GM18858 (cell line): Measurements from ENCODE around the gene NUDT6.
"Not testable (repeated sequence)": the region's sequence is repeated elsewhere in the genome, so short reads cannot be mapped to it uniquely, and the experiment has no call there.

Experiments
- ATAC-seq: cut with Tn5 transposase; IDR thresholded peaks from one replicate; pipeline ENCODE4 v1.9.1; 2021; ENCODE audit not compliant: unreplicated experiment

Gene NUDT6

DNA sequence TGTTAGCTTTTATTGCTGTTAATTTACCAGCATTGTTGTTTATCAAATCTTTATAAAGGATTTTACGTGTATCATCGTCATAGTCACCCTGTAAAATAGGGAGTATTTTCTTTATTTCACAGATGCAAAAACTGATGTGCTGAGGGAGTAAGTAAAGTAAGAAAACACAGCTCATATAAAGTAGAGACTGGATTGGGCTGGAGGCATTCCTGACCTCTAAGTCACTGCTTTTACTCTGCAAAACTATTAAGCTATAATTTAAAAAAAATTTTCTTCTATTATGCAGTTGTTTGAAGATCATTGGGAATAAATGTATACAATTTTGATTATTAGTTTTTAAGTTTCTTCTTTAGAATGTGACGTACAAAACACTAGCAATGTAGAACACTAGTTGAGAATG, 45.9 kb downstream of the NUDT6 start:
- no peak for ATAC-seq

DNA sequence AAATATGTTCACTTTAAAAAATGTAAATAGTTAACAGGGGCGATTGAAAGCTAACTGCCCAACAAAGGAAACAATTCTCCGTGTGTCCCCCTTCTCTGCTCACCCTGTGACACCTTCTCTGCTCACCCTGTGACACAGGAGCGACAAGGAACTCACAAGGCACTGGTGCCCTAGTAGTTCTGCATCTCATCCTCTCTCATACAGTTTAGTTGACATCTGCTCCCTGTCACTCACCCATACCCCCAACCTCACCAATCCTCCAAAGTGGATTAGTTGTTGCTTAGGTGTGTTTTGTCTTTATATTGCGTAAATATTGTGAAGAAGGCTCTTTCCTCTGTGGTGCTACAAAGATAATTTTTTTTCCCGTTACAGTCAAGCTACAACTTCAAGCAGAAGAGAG, 46.4 kb downstream of the NUDT6 start:
- ATAC-seq, result no peak

DNA sequence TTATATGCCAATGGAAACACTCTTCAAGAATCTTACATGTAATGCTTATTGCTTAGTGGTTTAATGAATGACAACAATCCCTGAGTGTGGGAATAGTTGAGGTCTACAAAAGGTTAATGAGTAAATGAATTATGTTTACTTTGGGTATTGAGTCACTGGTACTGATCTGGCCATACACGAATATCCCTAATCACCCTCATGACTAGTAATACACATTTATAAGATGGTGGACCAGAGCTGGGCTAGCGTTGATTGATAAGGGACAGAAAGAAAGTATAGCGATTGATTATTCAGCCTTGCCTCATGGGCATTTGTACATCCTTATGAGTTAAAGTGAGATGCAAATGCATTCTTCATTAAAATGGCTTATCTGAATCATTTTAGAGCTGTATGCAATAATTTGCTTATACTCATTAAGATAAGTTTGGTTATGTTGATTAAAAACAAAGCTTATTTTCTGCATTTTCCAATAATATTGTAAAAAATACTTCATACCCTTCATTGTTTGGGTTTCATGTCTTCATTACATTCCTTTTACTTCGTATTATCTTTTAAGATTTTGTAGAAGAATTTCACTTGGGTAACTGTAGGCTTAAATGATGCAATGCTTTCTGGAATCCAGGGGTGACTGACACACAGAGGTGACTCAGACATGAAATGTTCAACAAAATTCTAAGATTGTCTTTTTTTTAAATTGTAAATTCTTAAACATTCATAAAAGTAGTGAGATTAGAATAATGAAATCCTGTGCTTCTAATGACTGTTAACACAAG, 48.4 kb downstream of the NUDT6 start:
- no peak for ATAC-seq

DNA sequence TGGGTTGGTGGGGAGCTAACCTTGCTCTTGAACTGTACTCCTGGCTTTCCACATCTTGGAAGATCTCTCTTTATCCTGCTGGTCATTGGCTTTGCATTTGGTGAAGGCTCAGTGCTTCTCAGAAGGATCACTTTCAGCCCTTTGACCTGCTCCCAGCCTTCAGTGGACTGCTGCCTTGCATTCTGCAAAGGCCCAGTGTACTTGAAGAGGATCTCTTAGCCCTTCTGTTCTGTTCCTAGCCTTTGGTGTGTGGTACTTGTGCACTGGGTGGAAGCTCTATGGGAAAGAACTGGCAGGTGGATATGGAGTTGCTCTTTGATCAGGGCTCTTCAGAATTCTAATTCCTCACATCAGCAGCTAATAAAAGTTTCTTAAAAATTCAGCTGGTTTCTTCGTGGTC, 49.3 kb downstream of the NUDT6 start:
- ATAC-seq, result no peak

DNA sequence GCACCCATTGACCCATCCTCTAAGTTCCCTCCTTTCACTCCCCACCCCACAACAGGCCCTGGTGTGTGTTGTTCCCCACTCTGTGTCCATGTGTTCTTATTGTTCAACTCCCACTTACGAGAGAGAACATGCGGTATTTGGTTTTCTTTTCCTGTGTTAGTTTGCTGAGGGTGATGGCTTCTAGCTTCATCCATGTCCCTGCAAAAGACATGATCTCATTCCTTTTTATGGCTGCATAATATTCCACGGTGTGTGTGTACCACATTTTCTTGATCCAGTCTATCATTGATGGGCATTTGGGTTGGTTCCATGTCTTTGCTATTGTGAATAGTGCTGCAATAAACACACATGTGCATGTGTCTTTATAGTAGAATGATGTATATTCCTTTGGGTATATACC, 54.2 kb downstream of the NUDT6 start:
- not testable (repeated sequence) for ATAC-seq

DNA sequence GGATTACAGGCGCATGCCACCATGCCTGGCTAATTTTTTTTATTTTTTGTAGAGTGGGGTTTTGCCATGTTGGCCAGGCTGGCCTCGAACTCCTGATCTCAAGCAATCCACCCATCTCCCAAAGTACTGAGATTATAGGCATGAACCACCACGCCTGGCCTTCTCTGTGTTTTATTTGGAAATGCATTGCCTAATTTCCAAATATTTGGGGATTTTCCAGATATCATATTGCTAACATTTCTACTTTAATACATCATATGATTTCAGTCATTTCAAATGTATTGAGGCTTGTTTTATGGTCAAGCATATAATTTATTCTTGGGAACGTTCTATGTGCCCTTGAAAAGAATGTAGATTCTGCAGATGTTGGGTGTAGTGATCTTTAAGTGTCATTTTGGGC, 57.0 kb downstream of the NUDT6 start:
- ATAC-seq, result no peak

DNA sequence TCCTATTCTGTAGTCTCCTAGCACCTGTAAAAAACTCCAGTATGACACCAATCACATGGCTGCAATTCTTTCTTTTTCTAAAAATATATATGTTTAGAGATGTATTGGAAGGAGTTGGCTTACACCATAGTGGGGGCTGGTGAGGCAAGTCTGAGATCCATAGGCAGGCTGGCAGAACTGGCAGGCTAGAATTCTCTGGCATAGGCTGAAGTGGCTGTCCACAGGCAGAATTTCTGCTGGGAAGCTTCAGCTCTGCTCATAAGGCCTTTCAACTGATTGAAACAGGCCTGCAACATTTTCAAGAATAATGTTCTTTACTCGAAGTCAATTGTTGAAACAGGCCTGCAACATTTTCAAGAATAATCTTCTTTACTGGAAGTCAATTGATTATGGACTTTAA, 58.8 kb downstream of the NUDT6 start:
- no peak for ATAC-seq

DNA sequence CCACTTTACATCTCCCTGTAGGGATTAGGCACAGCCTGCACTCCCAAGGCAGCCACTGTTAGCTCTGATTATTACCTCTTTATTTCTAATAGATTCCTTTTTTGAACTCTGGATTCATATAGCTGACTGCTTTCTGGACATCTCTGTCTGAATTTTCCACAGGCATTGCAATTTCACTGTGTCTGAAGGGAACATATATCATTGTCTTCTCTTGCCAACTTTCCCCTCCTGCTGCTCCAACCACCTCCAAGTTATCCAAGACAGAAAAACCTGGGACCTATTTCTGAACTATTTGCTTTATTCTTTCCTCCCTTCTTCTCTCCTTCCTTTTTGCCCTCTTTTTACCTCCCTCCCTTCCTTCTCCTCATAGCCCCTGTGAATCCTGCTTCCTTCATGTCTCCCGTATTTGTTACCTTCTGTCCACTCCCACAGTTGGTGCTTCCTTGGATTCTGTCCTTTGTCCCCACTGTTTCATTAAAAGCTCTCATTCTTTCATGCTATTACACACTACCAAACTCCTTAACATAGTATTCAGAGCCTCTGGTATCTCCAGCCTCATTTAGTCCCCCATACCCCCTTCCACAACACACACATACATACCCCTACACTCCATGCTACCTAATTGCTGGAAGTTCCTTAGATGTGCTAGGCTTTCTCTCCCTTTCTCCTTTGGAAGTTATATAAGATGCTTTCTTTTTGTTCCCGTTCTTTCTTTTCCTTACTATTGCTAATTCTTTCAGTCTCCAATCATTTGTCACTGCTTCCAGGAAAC, 61.0 kb downstream of the NUDT6 start:
- ATAC-seq, result no peak

DNA sequence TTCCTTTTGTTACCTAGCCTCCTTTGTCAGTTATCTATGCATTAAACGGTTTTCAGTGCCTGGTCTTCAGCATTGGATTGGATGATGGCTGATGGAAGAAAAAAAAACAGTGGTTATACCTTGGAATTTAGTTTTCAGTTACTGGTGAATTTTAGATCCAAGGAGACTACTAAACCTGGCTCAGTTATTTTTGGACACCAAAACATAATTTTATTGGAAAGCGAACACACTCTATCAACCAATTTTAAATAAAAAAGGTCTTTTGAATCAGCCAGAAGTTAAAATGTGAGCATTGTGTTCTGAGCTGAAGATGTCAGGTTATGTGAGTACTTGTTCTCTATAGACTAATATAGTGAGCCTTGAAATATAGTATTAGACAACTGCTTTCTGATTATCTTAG, 63.7 kb downstream of the NUDT6 start:
- ATAC-seq, result no peak

DNA sequence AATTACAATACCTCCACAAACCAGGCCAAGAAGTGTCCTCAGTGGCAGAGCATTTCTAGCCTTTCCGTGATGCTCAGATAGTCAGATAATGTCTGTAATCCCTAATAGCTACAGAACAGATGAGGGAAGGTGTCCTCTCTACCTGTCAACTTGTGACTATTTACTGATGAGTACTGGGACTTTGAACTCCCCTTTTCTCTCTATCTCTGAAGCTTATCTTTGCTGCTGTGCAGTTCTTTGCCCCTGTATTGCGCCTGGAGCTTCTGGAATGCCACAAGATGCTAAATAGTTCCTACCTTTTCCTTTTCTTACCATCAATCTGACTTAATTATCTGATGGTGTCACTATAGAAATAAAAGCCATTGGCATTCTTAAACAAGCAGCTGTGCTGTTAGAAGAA, 65.2 kb downstream of the NUDT6 start:
- ATAC-seq, result no peak

DNA sequence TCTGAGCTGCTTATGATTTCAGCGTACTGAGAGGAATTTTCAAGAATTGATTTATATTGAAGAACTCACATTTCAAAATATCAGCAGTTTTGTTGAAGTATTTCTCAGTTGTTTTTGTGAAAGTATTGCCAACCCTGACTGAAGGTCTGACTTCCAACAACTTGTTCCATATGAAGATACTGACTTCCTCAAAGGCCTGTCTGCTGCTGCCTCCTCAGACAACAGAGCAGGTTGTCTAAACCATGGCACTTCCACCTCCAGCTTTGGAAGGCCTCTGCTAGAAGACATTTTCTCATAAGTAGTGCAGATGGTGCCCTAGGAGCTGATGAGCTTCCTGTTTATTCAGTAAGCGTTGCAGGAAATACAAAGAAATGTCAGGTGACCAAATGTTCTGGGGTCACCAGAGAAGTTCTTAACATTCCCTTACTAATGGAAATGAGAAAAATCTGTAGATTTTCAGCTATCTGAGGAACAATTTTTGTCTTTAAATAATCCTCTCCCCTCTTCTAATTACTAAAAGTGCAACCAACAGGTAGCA, 67.0 kb downstream of the NUDT6 start:
- no peak for ATAC-seq

DNA sequence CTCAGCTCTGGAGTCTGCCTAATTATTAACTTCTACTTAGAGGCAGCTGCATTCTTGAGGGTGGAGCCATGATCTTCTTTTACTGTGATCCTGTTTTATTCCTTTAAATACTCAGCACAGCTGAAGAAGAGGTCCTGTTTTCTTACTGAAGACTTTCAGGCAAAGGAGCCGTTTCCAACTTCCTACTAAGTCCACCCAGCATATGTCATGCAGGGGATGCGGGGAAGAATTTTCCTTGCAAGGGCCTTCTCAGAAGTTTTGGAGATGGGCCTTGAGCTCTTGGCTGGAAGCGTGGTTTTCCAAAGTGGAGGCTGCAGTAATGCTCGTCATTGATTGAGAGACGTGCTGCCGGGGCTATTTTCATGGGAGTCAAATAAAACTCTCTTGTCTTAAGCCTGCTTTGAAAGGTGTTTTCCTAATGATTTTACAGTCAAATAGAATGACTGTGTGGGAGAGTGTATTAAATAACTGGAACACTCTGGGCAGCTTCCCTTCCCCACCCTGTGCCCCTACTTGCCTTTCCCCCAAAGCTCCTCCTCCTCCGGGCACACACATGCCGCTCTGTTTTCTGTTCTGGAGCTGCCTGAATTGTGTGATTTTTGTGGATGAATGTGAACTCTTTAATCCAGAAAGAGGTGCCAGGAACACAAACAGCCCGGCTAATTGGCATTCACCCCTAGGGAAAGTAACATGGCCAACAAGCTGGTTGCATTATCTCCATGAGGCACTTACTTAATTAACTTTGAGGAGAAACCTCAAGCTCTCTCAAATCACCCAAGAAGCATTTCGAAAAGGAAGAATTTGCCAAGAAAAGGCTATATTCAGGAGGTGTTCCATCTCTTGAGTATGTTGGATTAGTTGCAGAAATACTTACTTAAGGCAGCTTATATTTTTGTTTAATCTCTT, 67.7 kb downstream of the NUDT6 start:
- ATAC-seq, result no peak

DNA sequence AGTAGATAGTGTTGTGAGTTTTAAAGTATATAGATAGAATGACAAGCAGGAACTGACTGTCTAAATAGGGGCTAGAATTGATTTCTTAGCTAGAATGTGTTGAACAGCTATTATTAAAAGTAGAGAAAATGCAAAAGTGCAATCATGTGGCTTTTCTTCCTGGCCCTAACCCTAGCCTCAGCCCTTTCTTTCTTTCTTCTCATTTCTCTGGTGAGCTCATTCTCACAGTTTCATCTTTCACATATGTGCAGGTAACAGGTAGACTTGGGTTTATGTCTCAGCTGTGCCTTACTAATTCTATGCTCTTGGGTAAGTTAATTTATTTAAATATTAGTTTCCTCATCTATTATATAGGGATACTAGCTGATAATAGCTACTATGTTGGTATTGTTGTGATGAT, 70.8 kb downstream of the NUDT6 start:
- no peak for ATAC-seq

DNA sequence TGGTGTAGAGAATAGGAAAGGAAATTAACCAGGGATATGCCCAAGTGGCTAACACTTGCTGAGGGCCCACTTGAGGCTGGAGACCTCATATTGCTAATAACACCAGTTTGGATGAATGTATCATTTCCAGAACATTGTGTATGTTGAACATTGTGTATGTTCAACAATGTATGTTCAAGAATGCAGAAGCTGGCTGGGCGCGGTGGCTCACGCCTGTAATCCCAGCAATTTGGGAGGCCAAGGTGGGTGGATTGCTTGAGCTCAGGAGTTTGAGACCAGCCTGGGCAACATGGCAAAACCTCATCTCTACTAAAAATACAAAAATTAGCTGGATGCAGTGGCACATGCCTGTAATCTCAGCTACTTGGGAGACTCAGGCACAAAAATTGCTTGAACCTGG, 72.6 kb downstream of the NUDT6 start:
- not testable (repeated sequence) for ATAC-seq

DNA sequence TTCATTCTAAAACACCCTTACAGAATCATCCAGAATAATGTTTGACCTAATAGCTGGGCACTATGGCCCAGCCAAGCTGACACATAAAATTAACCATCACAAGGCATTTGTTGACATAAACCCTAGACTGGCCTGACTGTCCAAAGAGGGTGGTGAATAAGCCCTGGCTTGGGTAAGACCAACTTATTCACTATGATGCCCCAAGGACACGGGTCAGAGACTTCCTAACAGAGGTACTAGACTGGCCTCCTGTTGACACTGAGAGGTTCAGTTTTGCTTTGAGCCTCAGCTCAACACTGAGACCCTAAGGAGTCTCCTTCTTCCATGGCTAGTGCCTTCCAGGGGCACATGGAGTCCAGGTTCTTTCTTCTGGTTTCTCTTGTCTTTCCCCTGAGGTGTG, 74.5 kb downstream of the NUDT6 start:
- no peak for ATAC-seq

DNA sequence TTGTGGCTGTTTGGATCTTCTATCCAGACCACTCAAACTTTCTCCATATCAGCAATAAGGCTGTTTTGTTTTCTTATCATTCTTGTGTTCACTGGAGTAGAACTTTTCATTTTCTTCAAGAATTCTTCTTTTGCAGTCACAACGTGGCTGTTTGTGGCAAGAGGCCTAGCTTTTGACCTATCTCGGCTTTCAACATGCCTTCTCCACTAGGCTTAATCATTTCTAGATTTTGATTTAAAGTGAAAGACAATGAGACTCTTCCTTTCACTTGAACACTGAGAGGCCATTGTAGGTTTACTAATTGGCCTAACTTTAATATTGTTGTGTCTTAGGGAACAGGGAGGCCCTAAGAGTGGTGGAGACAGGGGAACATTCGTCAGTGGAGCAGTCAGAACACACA, 76.6 kb downstream of the NUDT6 start:
- ATAC-seq, result no peak

DNA sequence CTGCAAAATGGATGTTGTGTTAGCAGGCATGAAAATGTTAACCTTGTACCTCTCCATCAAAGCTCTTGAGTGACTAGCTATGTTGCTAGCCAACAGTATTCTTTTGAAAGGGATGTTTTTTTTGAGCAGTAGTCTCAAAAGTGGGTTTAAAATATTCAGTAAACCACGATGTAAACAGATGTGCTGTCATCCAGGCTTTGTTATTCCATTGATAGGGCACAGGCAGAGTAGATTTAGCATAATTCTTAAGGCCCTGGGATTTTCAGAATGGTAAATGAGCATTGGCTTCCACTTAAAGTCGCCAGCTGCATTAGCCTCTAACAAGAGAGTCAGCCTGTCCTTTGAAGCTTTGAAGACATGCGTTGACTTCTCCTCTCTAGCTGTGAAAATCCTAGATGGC, 77.3 kb downstream of the NUDT6 start:
- no peak for ATAC-seq

DNA sequence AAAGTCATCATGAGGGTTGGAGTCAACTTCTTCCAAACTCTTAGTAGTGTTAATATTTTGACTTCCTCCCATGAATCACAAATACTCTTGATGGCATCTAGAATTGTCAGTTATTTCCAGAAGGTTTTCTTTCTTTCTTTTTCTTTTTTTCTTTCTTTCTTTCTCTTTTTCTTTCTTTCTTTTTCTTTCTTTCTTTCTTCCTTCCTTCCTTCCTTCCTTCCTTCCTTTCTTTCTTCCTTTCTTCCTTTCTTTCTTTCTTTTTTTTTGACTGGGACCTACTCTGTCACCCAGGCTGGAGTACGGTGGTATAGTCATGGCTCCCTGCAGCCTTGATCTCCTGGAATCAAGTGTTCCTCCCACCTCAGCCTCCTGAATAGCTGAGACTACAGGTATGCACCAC, 78.0 kb downstream of the NUDT6 start:
- not testable (repeated sequence) for ATAC-seq

DNA sequence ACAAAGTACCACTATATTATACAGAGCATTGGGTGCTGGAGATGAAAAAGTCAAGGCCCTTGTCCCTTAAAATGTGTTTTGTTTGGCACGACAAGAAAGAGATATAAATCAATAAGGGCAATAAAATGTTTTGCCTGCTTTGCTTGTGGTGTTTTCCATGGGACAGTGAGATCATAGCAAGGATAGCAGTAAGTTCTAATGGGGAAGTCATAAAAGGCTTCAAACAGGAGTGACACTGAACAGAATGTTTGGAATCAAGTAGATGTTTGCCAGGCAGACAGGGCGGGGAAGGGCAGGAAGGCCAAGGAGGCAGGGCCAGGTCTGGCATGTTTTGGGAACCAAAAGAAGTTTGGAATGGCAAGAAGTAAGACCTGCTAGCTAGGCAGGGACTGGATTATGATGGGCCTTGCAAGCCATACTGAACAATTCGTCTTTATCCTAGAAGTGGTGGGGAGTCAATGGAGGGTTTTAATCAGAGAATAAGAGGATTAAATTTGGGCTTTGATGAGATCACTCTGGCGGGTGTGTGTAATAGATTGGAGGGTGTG, 79.3 kb downstream of the NUDT6 start:
- no peak for ATAC-seq
